Liver (tissue), 9 donors: ENCODE measurements around the gene FANCE. TPM values are rescaled to one million over a fixed set of nuclear protein-coding genes. Genes with fewer than 3 reads are reported as not detected.

ENCODE experiments used
- DNase-seq: peaks from one replicate; pipeline ENCODE4 v3.0.0-alpha.2; 2017; ENCODE audit warnings: low spot score
- H3K27ac ChIP-seq, 2 donors: one replicate each; pipeline ENCODE4 v1.7.0; 2013; ENCODE audit warnings: inconsistent platforms in 2 of 2, low read length in 2 of 2, control low read depth in 1 of 2, low read depth in 1 of 2, mild to moderate bottlenecking in 1 of 2
- H3K27me3 ChIP-seq, 4 donors: one replicate each; pipeline versions ENCODE4 v1.6.1 to v1.7.0; 2013; ENCODE audit warnings: low read length in 3 of 4, inconsistent platforms in 1 of 4, mild to moderate bottlenecking in 1 of 4, moderate library complexity in 1 of 4; ENCODE audit not compliant: control insufficient read depth in 4 of 4, insufficient read depth in 4 of 4
- H3K36me3 ChIP-seq, 4 donors: one replicate each; pipeline versions ENCODE4 v1.6.1 to v1.7.0; 2013; ENCODE audit warnings: low read length in 3 of 4, mild to moderate bottlenecking in 3 of 4, low read depth in 1 of 4, moderate library complexity in 1 of 4; ENCODE audit not compliant: control insufficient read depth in 4 of 4, insufficient read depth in 3 of 4
- H3K4me1 ChIP-seq, 4 donors: one replicate each; pipeline versions ENCODE4 v1.6.1 to v1.7.0; 2013; ENCODE audit warnings: low read length in 3 of 4, mild to moderate bottlenecking in 3 of 4, moderate library complexity in 1 of 4; ENCODE audit not compliant: control insufficient read depth in 4 of 4, insufficient read depth in 4 of 4
- H3K4me3 ChIP-seq, 3 donors: one replicate each; pipeline versions ENCODE4 v1.6.1 to v1.7.0; 2013; ENCODE audit warnings: low read length in 3 of 3, control low read depth in 1 of 3, low read depth in 1 of 3, mild to moderate bottlenecking in 1 of 3
- H3K9ac ChIP-seq, 2 donors: one replicate each; pipeline ENCODE4 v1.7.0; 2013; ENCODE audit warnings: low read length in 2 of 2, mild to moderate bottlenecking in 2 of 2, moderate library complexity in 2 of 2, control low read depth in 1 of 2, low read depth in 1 of 2
- H3K9me3 ChIP-seq, 4 donors: one replicate each; pipeline versions ENCODE4 v1.6.1 to v1.7.0; 2013; ENCODE audit warnings: low read length in 3 of 4; ENCODE audit not compliant: control insufficient read depth in 4 of 4
- EGR1 ChIP-seq, 2 donors: IDR thresholded peaks; 2 replicates each; pipeline ENCODE4 v1.6.1; 2016 to 2018; ENCODE audit warnings: antibody characterized with exemption in 2 of 2, low read depth in 2 of 2
- FOXA1 ChIP-seq: IDR thresholded peaks from 2 replicates; pipeline ENCODE4 v1.6.1; 2016; ENCODE audit warnings: antibody characterized with exemption
- FOXA2 ChIP-seq: IDR thresholded peaks from 2 replicates; pipeline ENCODE4 v1.6.1; 2016; ENCODE audit warnings: antibody characterized with exemption
- GABPA ChIP-seq, 2 donors: IDR thresholded peaks in 1 of 2; conservative IDR thresholded peaks in 1 of 2; 2 replicates each; pipeline ENCODE4 v1.6.1; 2016; ENCODE audit warnings: antibody characterized with exemption in 2 of 2, mild to moderate bottlenecking in 1 of 2, moderate library complexity in 1 of 2
- HNF4A ChIP-seq, 2 donors: conservative IDR thresholded peaks; 2 replicates each; pipeline ENCODE4 v1.6.1; 2016; ENCODE audit warnings: antibody characterized with exemption in 2 of 2, mild to moderate bottlenecking in 2 of 2
- JUND ChIP-seq, 2 donors: IDR thresholded peaks; 2 replicates each; pipeline ENCODE4 v1.6.1; 2016; ENCODE audit warnings: antibody characterized with exemption in 2 of 2
- NR2F2 ChIP-seq: IDR thresholded peaks from 2 replicates; pipeline ENCODE4 v1.6.1; 2016; ENCODE audit warnings: antibody characterized with exemption
- RAD21 ChIP-seq, 2 donors: IDR thresholded peaks; 2 replicates each; pipeline ENCODE4 v1.6.1; 2016; ENCODE audit warnings: antibody characterized with exemption in 2 of 2, mild to moderate bottlenecking in 2 of 2
- RXRA ChIP-seq, 2 donors: IDR thresholded peaks; 2 replicates each; pipeline ENCODE4 v1.6.1; 2017 to 2018; ENCODE audit warnings: antibody characterized with exemption in 2 of 2, mild to moderate bottlenecking in 1 of 2
- SP1 ChIP-seq: IDR thresholded peaks from 2 replicates; pipeline ENCODE4 v1.6.1; 2018; ENCODE audit warnings: antibody characterized with exemption, mild to moderate bottlenecking
- TAF1 ChIP-seq: conservative IDR thresholded peaks from 2 replicates; pipeline ENCODE4 v1.6.1; 2016; ENCODE audit warnings: antibody characterized with exemption, mild to moderate bottlenecking
- YY1 ChIP-seq: IDR thresholded peaks from 2 replicates; pipeline ENCODE4 v1.6.1; 2016; ENCODE audit warnings: antibody characterized with exemption, mild to moderate bottlenecking
- WGBS: extraction: QIAGEN DNeasy Blood & Tissue Kit; methylation state at CpG from one replicate; pipeline ENCODE4 v1.1.7; 2013; 5-methylcytosine and 5-hydroxymethylcytosine counted together
- polyA plus RNA-seq, 2 donors: library from polyadenylated mRNA; stranded (reverse) in 1 of 2; unstranded in 1 of 2; fragments of 200-250 nt in 1 of 2; fragments of >200 nt in 1 of 2; fragmentation: Nextera tagmentation in 1 of 2; extraction: Ambion mirVana in 1 of 2; gene quantifications; one replicate each; pipeline versions ENCODE4 v1.2.1 to v1.2.3, GENCODE V29; 2013 to 2015
- total RNA-seq, 2 donors: library from RNA; depleted of rRNA; stranded (reverse); fragments of >200 nt; gene quantifications; one replicate each; pipeline ENCODE4 v1.2.3, GENCODE V29; 2014
- TF ChIP-seq, protein P1 (sequence below): IDR thresholded peaks from 2 replicates; pipeline ENCODE4 v1.6.1; 2016; ENCODE audit warnings: antibody characterized with exemption, mild to moderate bottlenecking
- TF ChIP-seq, protein P2 (sequence below): IDR thresholded peaks from 2 replicates; pipeline ENCODE4 v1.6.1; 2016; ENCODE audit warnings: antibody characterized with exemption
- TF ChIP-seq, protein P3 (sequence below): fragments of 150-350 bp; IDR thresholded peaks from 2 replicates; pipeline ENCODE4 v1.5.1; 2017; ENCODE audit warnings: improper control_type of control experiment, low read depth, low read length; ENCODE audit not compliant: missing input control
- TF ChIP-seq, protein P4 (sequence below): IDR thresholded peaks from 2 replicates; pipeline ENCODE4 v1.6.1; 2016; ENCODE audit warnings: antibody characterized with exemption
- TF ChIP-seq, protein P5 (sequence below): IDR thresholded peaks from 2 replicates; pipeline ENCODE4 v1.6.1; 2016; ENCODE audit warnings: antibody characterized with exemption
- donor health status: healthy.
- donor health status: healthy.
- donor health status: healthy.
- donor health status: healthy.
- donor health status: healthy.

The FANCE gene
- total and polyA plus RNA-seq, 4 donors: 0.11 to 4.2 (median 0.79) TPM

GRCh38 chr6:35505999-35506412 is 53.9 kb downstream of the FANCE start:
- H3K4me1 ChIP-seq: no peaks in the 10 kb centered on the region
- no peak overlapping the region for H3K9ac ChIP-seq
- H3K27me3 ChIP-seq: no peaks in the 10 kb centered on the region
- TF ChIP-seq, protein P1, sequence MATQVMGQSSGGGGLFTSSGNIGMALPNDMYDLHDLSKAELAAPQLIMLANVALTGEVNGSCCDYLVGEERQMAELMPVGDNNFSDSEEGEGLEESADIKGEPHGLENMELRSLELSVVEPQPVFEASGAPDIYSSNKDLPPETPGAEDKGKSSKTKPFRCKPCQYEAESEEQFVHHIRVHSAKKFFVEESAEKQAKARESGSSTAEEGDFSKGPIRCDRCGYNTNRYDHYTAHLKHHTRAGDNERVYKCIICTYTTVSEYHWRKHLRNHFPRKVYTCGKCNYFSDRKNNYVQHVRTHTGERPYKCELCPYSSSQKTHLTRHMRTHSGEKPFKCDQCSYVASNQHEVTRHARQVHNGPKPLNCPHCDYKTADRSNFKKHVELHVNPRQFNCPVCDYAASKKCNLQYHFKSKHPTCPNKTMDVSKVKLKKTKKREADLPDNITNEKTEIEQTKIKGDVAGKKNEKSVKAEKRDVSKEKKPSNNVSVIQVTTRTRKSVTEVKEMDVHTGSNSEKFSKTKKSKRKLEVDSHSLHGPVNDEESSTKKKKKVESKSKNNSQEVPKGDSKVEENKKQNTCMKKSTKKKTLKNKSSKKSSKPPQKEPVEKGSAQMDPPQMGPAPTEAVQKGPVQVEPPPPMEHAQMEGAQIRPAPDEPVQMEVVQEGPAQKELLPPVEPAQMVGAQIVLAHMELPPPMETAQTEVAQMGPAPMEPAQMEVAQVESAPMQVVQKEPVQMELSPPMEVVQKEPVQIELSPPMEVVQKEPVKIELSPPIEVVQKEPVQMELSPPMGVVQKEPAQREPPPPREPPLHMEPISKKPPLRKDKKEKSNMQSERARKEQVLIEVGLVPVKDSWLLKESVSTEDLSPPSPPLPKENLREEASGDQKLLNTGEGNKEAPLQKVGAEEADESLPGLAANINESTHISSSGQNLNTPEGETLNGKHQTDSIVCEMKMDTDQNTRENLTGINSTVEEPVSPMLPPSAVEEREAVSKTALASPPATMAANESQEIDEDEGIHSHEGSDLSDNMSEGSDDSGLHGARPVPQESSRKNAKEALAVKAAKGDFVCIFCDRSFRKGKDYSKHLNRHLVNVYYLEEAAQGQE: no peak
- TF ChIP-seq HNF4A (conservative IDR thresholded peaks at IDR 0.05) (no peak), YY1 (no peak), JUND (IDR thresholded peaks at IDR 0.05) (no peak), NR2F2 (no peak), EGR1 (IDR thresholded peaks at IDR 0.05; ENCODE audit: low read depth in 2 of 2) (no peak), FOXA1 (no peak)
- TF ChIP-seq, protein P2, sequence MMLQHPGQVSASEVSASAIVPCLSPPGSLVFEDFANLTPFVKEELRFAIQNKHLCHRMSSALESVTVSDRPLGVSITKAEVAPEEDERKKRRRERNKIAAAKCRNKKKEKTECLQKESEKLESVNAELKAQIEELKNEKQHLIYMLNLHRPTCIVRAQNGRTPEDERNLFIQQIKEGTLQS: no peak
- TF ChIP-seq, protein P3, sequence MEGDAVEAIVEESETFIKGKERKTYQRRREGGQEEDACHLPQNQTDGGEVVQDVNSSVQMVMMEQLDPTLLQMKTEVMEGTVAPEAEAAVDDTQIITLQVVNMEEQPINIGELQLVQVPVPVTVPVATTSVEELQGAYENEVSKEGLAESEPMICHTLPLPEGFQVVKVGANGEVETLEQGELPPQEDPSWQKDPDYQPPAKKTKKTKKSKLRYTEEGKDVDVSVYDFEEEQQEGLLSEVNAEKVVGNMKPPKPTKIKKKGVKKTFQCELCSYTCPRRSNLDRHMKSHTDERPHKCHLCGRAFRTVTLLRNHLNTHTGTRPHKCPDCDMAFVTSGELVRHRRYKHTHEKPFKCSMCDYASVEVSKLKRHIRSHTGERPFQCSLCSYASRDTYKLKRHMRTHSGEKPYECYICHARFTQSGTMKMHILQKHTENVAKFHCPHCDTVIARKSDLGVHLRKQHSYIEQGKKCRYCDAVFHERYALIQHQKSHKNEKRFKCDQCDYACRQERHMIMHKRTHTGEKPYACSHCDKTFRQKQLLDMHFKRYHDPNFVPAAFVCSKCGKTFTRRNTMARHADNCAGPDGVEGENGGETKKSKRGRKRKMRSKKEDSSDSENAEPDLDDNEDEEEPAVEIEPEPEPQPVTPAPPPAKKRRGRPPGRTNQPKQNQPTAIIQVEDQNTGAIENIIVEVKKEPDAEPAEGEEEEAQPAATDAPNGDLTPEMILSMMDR: no peak
- no peaks in the 10 kb centered on the region for H3K36me3 ChIP-seq
- 47% methylated on average over 21 of the region's 21 CpGs for WGBS
- H3K9me3 ChIP-seq: no peaks in the 10 kb centered on the region
- no peak for DNase-seq
- H3K27ac ChIP-seq: no peak overlapping the region
- H3K4me3 ChIP-seq: no peak overlapping the region

DNA sequence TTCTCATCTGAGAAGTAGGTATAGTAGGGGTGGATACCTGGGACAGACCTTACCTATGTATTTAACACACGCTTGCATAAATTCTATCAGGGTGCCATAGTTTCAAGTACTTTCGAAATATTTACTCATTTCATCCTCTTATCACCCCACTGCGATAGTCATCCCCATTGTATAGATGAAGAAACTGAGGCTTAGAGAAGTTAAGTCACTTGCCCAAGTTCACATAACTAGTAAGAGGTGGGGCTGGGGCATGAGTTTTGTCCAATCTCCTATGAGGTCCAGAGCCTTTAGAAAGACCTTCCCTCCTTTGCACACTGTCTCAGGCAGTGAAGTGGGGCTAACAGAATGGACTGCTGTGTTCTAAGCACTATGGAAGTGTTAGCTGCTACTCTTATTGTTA is 54.4 kb downstream of the FANCE start:
- TF ChIP-seq RAD21 (IDR thresholded peaks at IDR 0.05): no peak
- TF ChIP-seq RXRA (IDR thresholded peaks at IDR 0.05): no peak
- no peak for TF ChIP-seq EGR1 (IDR thresholded peaks at IDR 0.05; ENCODE audit: low read depth in 2 of 2)
- TF ChIP-seq, protein P2: no peak
- H3K9me3 ChIP-seq: no peaks in the 10 kb centered on the region
- no peaks in the 10 kb centered on the region for H3K27me3 ChIP-seq
- 92% methylated on average over 3 of the region's 3 CpGs for WGBS
- H3K4me1 ChIP-seq: no peaks in the 10 kb centered on the region
- no peaks in the 10 kb centered on the region for H3K36me3 ChIP-seq
- H3K4me3 ChIP-seq: no peak overlapping the region
- H3K27ac ChIP-seq: no peak overlapping the region
- no peak overlapping the region for H3K9ac ChIP-seq
- DNase-seq: no peak

- no peak overlapping the region for H3K27ac ChIP-seq
- H3K4me3 ChIP-seq: no peak overlapping the region
- H3K9me3 ChIP-seq: no peaks in the 10 kb centered on the region
- no peaks in the 10 kb centered on the region for H3K36me3 ChIP-seq
- no peak overlapping the region for H3K9ac ChIP-seq
- no peaks in the 10 kb centered on the region for H3K27me3 ChIP-seq
- DNase-seq: no peak
- WGBS: 95% methylated on average over 2 of the region's 2 CpGs
- H3K4me1 ChIP-seq: no peaks in the 10 kb centered on the region
- TF ChIP-seq TAF1 (no peak), SP1 (no peak), FOXA2 (no peak), GABPA (IDR thresholded peaks at IDR 0.05 in 1 of 2, conservative IDR thresholded peaks at IDR 0.05 in 1 of 2) (no peak), NR2F2 (no peak), FOXA1 (no peak), YY1 (no peak), HNF4A (conservative IDR thresholded peaks at IDR 0.05) (no peak)
- TF ChIP-seq, protein P2: no peak
- TF ChIP-seq, protein P3: no peak
- TF ChIP-seq, protein P4, sequence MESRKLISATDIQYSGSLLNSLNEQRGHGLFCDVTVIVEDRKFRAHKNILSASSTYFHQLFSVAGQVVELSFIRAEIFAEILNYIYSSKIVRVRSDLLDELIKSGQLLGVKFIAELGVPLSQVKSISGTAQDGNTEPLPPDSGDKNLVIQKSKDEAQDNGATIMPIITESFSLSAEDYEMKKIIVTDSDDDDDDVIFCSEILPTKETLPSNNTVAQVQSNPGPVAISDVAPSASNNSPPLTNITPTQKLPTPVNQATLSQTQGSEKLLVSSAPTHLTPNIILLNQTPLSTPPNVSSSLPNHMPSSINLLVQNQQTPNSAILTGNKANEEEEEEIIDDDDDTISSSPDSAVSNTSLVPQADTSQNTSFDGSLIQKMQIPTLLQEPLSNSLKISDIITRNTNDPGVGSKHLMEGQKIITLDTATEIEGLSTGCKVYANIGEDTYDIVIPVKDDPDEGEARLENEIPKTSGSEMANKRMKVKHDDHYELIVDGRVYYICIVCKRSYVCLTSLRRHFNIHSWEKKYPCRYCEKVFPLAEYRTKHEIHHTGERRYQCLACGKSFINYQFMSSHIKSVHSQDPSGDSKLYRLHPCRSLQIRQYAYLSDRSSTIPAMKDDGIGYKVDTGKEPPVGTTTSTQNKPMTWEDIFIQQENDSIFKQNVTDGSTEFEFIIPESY: no peak
- TF ChIP-seq, protein P5, sequence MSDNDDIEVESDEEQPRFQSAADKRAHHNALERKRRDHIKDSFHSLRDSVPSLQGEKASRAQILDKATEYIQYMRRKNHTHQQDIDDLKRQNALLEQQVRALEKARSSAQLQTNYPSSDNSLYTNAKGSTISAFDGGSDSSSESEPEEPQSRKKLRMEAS: no peak
These were observed 55.1 kb downstream of the FANCE start for GRCh38 chr6:35507221-35507620.
